ENCODE measurements around the gene STARD10. TPM values are rescaled to one million over a fixed set of nuclear protein-coding genes. Genes with fewer than 3 reads are reported as not detected.

STARD10 gene
- total and polyA plus RNA-seq, 2 donors (not counting 3 experiments of a cell fraction or from before 2014, with no cell fraction given): 16.1 to 22.5 TPM

DNA sequence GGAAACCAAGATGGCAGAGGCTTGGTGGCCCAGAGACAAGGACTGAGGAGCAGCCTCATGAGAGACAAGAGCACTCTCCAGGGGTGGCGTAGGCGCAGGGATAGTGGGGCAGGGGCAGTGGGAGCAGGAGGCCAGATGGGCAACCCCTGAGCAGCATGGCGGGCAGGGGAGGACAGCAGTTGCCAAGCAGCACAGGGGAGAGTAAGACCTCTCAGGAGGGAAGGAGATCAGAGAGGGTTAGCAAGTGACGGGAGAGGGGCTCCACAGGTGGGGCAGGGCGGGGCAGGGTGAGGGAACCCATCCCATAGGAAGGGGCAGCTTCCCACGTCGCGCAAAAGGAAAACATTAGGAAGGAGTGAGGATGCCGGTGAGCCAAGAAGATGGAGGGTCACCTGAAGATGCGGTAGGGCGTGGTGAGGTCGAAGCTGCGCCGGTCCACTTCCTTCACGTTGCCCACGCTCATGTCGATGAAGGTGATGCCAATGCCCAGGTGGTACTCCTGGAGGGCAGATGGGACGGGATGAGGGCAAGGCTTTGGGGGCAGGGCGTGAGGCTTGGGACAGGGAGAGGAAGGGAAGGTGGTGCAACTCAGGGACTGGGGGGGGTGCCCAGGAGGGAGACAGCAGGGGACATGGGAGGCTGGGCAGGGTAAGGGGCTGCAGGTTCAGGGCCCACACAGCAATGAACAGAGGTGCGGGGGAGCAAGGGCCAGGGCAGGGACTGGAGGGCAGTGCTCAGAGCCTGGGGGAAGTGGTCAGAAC is 84.2 kb downstream of the STARD10 start:
- peaks cover 0 to 48% of the 10 kb centered on the region in 2 experiments for H3K36me3 ChIP-seq (ENCODE audit: control insufficient read depth in 2 of 2, extremely low read depth in 1 of 2, insufficient read depth in 2 of 2, low read length in 2 of 2)
- no peaks in the 10 kb centered on the region for H3K27me3 ChIP-seq (ENCODE audit: control insufficient read depth in 2 of 2, insufficient read depth in 2 of 2, low read length in 2 of 2)
- no peaks in the 10 kb centered on the region for H3K79me2 ChIP-seq (ENCODE audit: control insufficient read depth, insufficient read depth, low read length)
- dilution Hi-C loops (cut with MboI; ENCODE audit: extremely low pct_ligation_motif_present, low sequenced_read_pairs): no loop called here
- no peak overlapping the region for H3K27ac ChIP-seq (ENCODE audit: insufficient read depth, low read depth, low read length)
- FAIRE-seq (no peak), DNase-seq (ENCODE audit: low read depth, low spot score) (no peak)
- H3K9me3 ChIP-seq (replicated peaks; ENCODE audit: control insufficient read depth, insufficient read depth, low read length): no peaks in the 10 kb centered on the region
- BruUV-seq (replicated peaks): no TSS peak
- H3K9ac ChIP-seq (replicated peaks; ENCODE audit: extremely low read depth, insufficient read depth, low read length): no peak overlapping the region
- no peak overlapping the region for H3K4me2 ChIP-seq (ENCODE audit: insufficient read depth, low read length)
- ChIA-PET CTCF (interaction anchor here (0.6 to 0.9 kb wide), 2 partner anchors 16 to 123 kb away, joined by 3 to 4 read pairs; no protein-coding TSS in a partner anchor), POLR2A (no interaction called here)
- H3K4me3 ChIP-seq (replicated peaks in 1 of 3; ENCODE audit: insufficient read depth in 1 of 3, low read depth in 1 of 3, low read length in 3 of 3): no peak overlapping the region
- TF ChIP-seq MAX (IDR thresholded peaks at IDR 0.05; ENCODE audit: insufficient read depth, insufficient read length) (no peak), POLR2AphosphoS5 (IDR thresholded peaks at IDR 0.05; ENCODE audit: insufficient read depth, low read depth, low read length) (no peak), JUN (IDR thresholded peaks at IDR 0.05; ENCODE audit: borderline replicate concordance, insufficient read depth, insufficient read length, low read depth) (no peak), CTCF (IDR thresholded peaks at IDR 0.05; ENCODE audit: extremely low read depth in 1 of 2, insufficient read depth in 1 of 2, low read depth in 1 of 2, low read length in 2 of 2) (no peak), POLR2A (IDR thresholded peaks at IDR 0.05; ENCODE audit: low read depth, low read length) (no peak), FOS (IDR thresholded peaks at IDR 0.05; ENCODE audit: borderline replicate concordance, insufficient read depth, low read length) (no peak), MYC (IDR thresholded peaks at IDR 0.05; ENCODE audit: low read depth, low read length) (no peak), EZH2 (IDR thresholded peaks at IDR 0.05; ENCODE audit: borderline replicate concordance, low read depth, low read length, severe bottlenecking) (no peak), GATA2 (IDR thresholded peaks at IDR 0.05; ENCODE audit: insufficient read depth, insufficient read length, low read depth, low read length) (no peak)
- H3K4me1 ChIP-seq (ENCODE audit: control insufficient read depth, extremely low read depth, insufficient read depth, low read length): no peaks in the 10 kb centered on the region
- intact Hi-C loops (cut with micrococcal nuclease): no loop called here
- no peaks in the 10 kb centered on the region for H4K20me1 ChIP-seq (replicated peaks; ENCODE audit: control insufficient read depth, extremely low read depth, insufficient read depth, low read length)
- no peaks in the 10 kb centered on the region for H3K9me1 ChIP-seq (replicated peaks; ENCODE audit: control insufficient read depth, extremely low read depth, insufficient read depth, low read length)
- no peak overlapping the region for H2AFZ ChIP-seq (ENCODE audit: low read depth, low read length)
